MM.1S (cell line): Measurements from ENCODE around the gene GPR157.

ENCODE experiments used
- DNase-seq: peaks from one replicate; pipeline ENCODE4 v3.0.0-alpha.2; 2015
- H2AFZ ChIP-seq: fragments of 300-600 bp; sonication (generic); 2 replicates; pipeline ENCODE4 v1.6.0; 2016; ENCODE audit warnings: antibody characterized with exemption, low read length
- H3F3A ChIP-seq: fragments of 300-600 bp; sonication (generic); 2 replicates; pipeline ENCODE4 v1.6.1; 2016; ENCODE audit warnings: mild to moderate bottlenecking, antibody characterized with exemption, low read length, moderate library complexity, mixed read lengths; ENCODE audit not compliant: insufficient read depth
- H3K27ac ChIP-seq: fragments of 300-600 bp; sonication (generic); 2 replicates; pipeline ENCODE4 v1.5.1; 2016; ENCODE audit warnings: mild to moderate bottlenecking, low read length
- H3K27me3 ChIP-seq: fragments of 300-600 bp; sonication (generic); replicated peaks from 2 replicates; pipeline ENCODE4 v1.6.0; 2016; ENCODE audit warnings: low read length; ENCODE audit not compliant: insufficient read depth
- H3K36me3 ChIP-seq: fragments of 300-600 bp; sonication (generic); replicated peaks from 2 replicates; pipeline ENCODE4 v1.6.1; 2016; ENCODE audit warnings: mild to moderate bottlenecking, low read length, mixed read lengths; ENCODE audit not compliant: insufficient read depth
- H3K4me1 ChIP-seq: fragments of 300-600 bp; sonication (generic); 2 replicates; pipeline ENCODE4 v1.6.1; 2016; ENCODE audit warnings: low read length, mixed read lengths
- H3K4me2 ChIP-seq: fragments of 300-600 bp; sonication (generic); 2 replicates; pipeline ENCODE4 v1.6.0; 2016; ENCODE audit warnings: low read depth, low read length
- H3K4me3 ChIP-seq: fragments of 300-600 bp; sonication (generic); 2 replicates; pipeline ENCODE4 v1.5.1; 2016; ENCODE audit warnings: low read length, mixed read lengths
- H3K79me2 ChIP-seq: fragments of 300-600 bp; sonication (generic); 2 replicates; pipeline ENCODE4 v1.6.1; 2016; ENCODE audit warnings: mixed run types, low read length, mixed read lengths
- H3K9ac ChIP-seq: fragments of 300-600 bp; sonication (generic); 2 replicates; pipeline ENCODE4 v1.6.1; 2016; ENCODE audit warnings: low read length, mixed read lengths
- H3K9me2 ChIP-seq: fragments of 300-600 bp; sonication (generic); replicated peaks from 2 replicates; pipeline ENCODE4 v1.6.1; 2016; ENCODE audit warnings: mild to moderate bottlenecking, low read length, mixed read lengths; ENCODE audit not compliant: insufficient read depth
- H3K9me3 ChIP-seq: fragments of 300-600 bp; sonication (generic); replicated peaks from 2 replicates; pipeline ENCODE4 v1.6.1; 2016; ENCODE audit warnings: mild to moderate bottlenecking, low read length, mixed read lengths; ENCODE audit not compliant: insufficient read depth
- H4K20me1 ChIP-seq: fragments of 300-600 bp; sonication (generic); 2 replicates; pipeline ENCODE4 v1.6.1; 2016; ENCODE audit warnings: mild to moderate bottlenecking, low read length, moderate library complexity, mixed read lengths; ENCODE audit not compliant: insufficient read depth
- CTCF ChIP-seq: fragments of 300-600 bp; sonication (generic); IDR thresholded peaks from 2 replicates; pipeline ENCODE4 v1.5.1; 2016; ENCODE audit warnings: antibody characterized with exemption, low read length, mixed read lengths
- EZH2 ChIP-seq: fragments of 300-600 bp; sonication (generic); optimal IDR thresholded peaks from 2 replicates; pipeline ENCODE3; 2017; ENCODE audit warnings: low read depth, mild to moderate bottlenecking, antibody characterized with exemption, low read length, mixed read lengths
- EZH2phosphoT487 ChIP-seq: fragments of 300-600 bp; sonication (generic); IDR thresholded peaks from 2 replicates; pipeline ENCODE4 v1.6.1; 2018; ENCODE audit warnings: antibody characterized with exemption, low read length

GPR157 gene

GRCh38 chr1:9165396-9165795 lies 36.5 kb upstream of the GPR157 start:
- H3K79me2 ChIP-seq, result no peaks in the 10 kb centered on the region
- peak overlapping the region; percentile 98 for H3K27ac ChIP-seq
- no peak overlapping the region for H3K4me3 ChIP-seq
- H3K27me3 ChIP-seq, result no peaks in the 10 kb centered on the region
- H3K9me2 ChIP-seq, result no peaks in the 10 kb centered on the region
- no peaks in the 10 kb centered on the region for H4K20me1 ChIP-seq
- no peak for TF ChIP-seq EZH2phosphoT487
- TF ChIP-seq CTCF, result no peak
- TF ChIP-seq EZH2, result no peak
- H3K9me3 ChIP-seq, result no peaks in the 10 kb centered on the region
- H3K4me2 ChIP-seq, result peak overlapping the region; percentile 73; the same call in 1 of the 2 replicates
- peaks cover 20% of the 10 kb centered on the region for H3F3A ChIP-seq
- no peak overlapping the region; the same call in 1 of the 2 replicates for H2AFZ ChIP-seq
- peak overlapping the region; percentile 25; the same call in 1 of the 2 replicates for H3K9ac ChIP-seq
- DNase-seq, result no peak
- no peaks in the 10 kb centered on the region for H3K36me3 ChIP-seq
- H3K4me1 ChIP-seq, result peaks cover 37% of the 10 kb centered on the region

- H3K4me1 ChIP-seq, result peaks cover 37% of the 10 kb centered on the region
Measured at GRCh38 chr1:9164919-9165318, 36.0 kb upstream of the GPR157 start.

GRCh38 chr1:9164532-9164900 lies 35.6 kb upstream of the GPR157 start:
- no peaks in the 10 kb centered on the region for H4K20me1 ChIP-seq
- no peaks in the 10 kb centered on the region for H3K9me3 ChIP-seq
- H3K4me2 ChIP-seq, result peak overlapping the region; percentile 73
- peak overlapping the region; percentile 98 for H3K27ac ChIP-seq
- no peaks in the 10 kb centered on the region for H3K27me3 ChIP-seq
- H3K9me2 ChIP-seq, result no peaks in the 10 kb centered on the region
- H3K4me3 ChIP-seq, result no peak overlapping the region
- H3K9ac ChIP-seq, result peak overlapping the region; percentile 72
- peaks cover 37% of the 10 kb centered on the region for H3K4me1 ChIP-seq
- no peak for DNase-seq
- no peaks in the 10 kb centered on the region for H3K36me3 ChIP-seq
- H2AFZ ChIP-seq, result peak overlapping the region; percentile 78
- peaks cover 20% of the 10 kb centered on the region for H3F3A ChIP-seq
- no peaks in the 10 kb centered on the region for H3K79me2 ChIP-seq
- no peak for TF ChIP-seq CTCF
- TF ChIP-seq EZH2phosphoT487, result no peak
- no peak for TF ChIP-seq EZH2

More at GRCh38 chr1:9164919-9165318, 36.0 kb upstream of the GPR157 start:
- Histone ChIP-seq H2AFZ (peak overlapping the region; percentile 8; the same call in 1 of the 2 replicates), H3K79me2 (no peaks in the 10 kb centered on the region), H3K4me3 (no peak overlapping the region), H3F3A (peaks cover 20% of the 10 kb centered on the region), H3K9ac (peak overlapping the region; percentile 72), H3K9me3 (no peaks in the 10 kb centered on the region), H4K20me1 (no peaks in the 10 kb centered on the region), H3K36me3 (no peaks in the 10 kb centered on the region), H3K27me3 (no peaks in the 10 kb centered on the region), H3K4me2 (peak overlapping the region; percentile 73), H3K9me2 (no peaks in the 10 kb centered on the region), H3K27ac (peak overlapping the region; percentile 98)
- peak; percentile 52 for DNase-seq
- TF ChIP-seq EZH2phosphoT487 (no peak), EZH2 (no peak), CTCF (no peak)
